GM10266 (cell line): ENCODE data around the gene CDH13.

Source experiments
- DNase-seq: peaks from one replicate; pipeline ENCODE4 v3.0.0; 2012; ENCODE audit errors: extremely low spot score
- CTCF ChIP-seq: IDR thresholded peaks from 2 replicates; pipeline ENCODE4 v1.5.1; 2012; ENCODE audit warnings: mild to moderate bottlenecking, low read depth; ENCODE audit not compliant: control insufficient read depth, insufficient read depth; ENCODE audit errors: missing control alignments

Gene CDH13

GRCh38 chr16:82867485-82867884, 240.7 kb downstream of the CDH13 start:
- no peak for TF ChIP-seq CTCF
- DNase-seq = no peak

GRCh38 chr16:82874271-82874670, 247.5 kb downstream of the CDH13 start:
- TF ChIP-seq CTCF = no peak
- DNase-seq = no peak

- DNase-seq = no peak
- no peak for TF ChIP-seq CTCF
These were observed 247.9 kb downstream of the CDH13 start for GRCh38 chr16:82874672-82875071.

- no peak for TF ChIP-seq CTCF
- DNase-seq = no peak
These were observed 250.2 kb downstream of the CDH13 start for GRCh38 chr16:82876951-82877350.

GRCh38 chr16:82878466-82878865, 251.7 kb downstream of the CDH13 start:
- no peak for TF ChIP-seq CTCF
- no peak for DNase-seq

- DNase-seq = no peak
- no peak for TF ChIP-seq CTCF
These were observed 253.6 kb downstream of the CDH13 start for GRCh38 chr16:82880346-82880745.

GRCh38 chr16:82881516-82881915, 254.7 kb downstream of the CDH13 start:
- no peak for DNase-seq
- TF ChIP-seq CTCF = no peak

- no peak for DNase-seq
- TF ChIP-seq CTCF = no peak
These were observed 255.5 kb downstream of the CDH13 start for GRCh38 chr16:82882226-82882625.
